Upper lobe of right lung (tissue), 1 donor: ENCODE measurements around the gene ERCC5. TPM values are rescaled to one million over a fixed set of nuclear protein-coding genes. Genes with fewer than 3 reads are reported as not detected.

ENCODE experiments used
- ATAC-seq: fragments of 200-7000 bp; cut with Tn5 transposase; one replicate; pipeline ENCODE4 v1.9.1; 2020; ENCODE audit warnings: mild to moderate bottlenecking, moderate library complexity
- DNase-seq: peaks from one replicate; pipeline ENCODE4 v3.0.0-alpha.2; 2020
- H3K27ac ChIP-seq: fragments of 200-600 bp; one replicate; pipeline ENCODE4 v1.8.0; 2022
- H3K27me3 ChIP-seq: fragments of 200-600 bp; one replicate; pipeline ENCODE4 v1.8.0; 2022; ENCODE audit warnings: mild to moderate bottlenecking
- H3K36me3 ChIP-seq: fragments of 200-600 bp; one replicate; pipeline ENCODE4 v1.8.0; 2022
- H3K4me1 ChIP-seq: fragments of 200-600 bp; one replicate; pipeline ENCODE4 v1.8.0; 2022
- H3K4me3 ChIP-seq: fragments of 200-600 bp; one replicate; pipeline ENCODE4 v1.8.0; 2022; ENCODE audit warnings: mild to moderate bottlenecking
- H3K9me3 ChIP-seq: fragments of 200-600 bp; one replicate; pipeline ENCODE4 v1.8.0; 2022
- intact Hi-C: fragments of 100-400 bp; cut with DNase I; formaldehyde crosslinking; loops from one replicate; pipeline ENCODE4 v1.11.0; 2022
- total RNA-seq: library from RNA; stranded (reverse); fragmentation: NEBNext Ultra II Directional; extraction: Animal tissue kit (Norgen Biotek cat#: 25700); gene quantifications from one replicate; pipeline ENCODE4 v1.2.1, GENCODE V29; 2021
- TF ChIP-seq, protein P1 (sequence below): fragments of 200-600 bp; IDR thresholded peaks from one replicate; pipeline ENCODE4 v1.8.0; 2022; ENCODE audit warnings: antibody characterized with exemption
- donor health status: DM: no; HTN: yes; CAD: no; lungs with severe emphysema.

Gene ERCC5
- total RNA-seq, 1 donor from 2014 or later = 50.7 TPM

GRCh38 chr13:102901615-102902305 lies 55.9 kb downstream of the ERCC5 start:
- no peaks in the 10 kb centered on the region for H3K9me3 ChIP-seq
- no peaks in the 10 kb centered on the region for H3K4me1 ChIP-seq
- H3K4me3 ChIP-seq = no peak overlapping the region
- H3K27ac ChIP-seq = no peak overlapping the region
- no peaks in the 10 kb centered on the region for H3K27me3 ChIP-seq
- no peaks in the 10 kb centered on the region for H3K36me3 ChIP-seq
- TF ChIP-seq, protein P1, sequence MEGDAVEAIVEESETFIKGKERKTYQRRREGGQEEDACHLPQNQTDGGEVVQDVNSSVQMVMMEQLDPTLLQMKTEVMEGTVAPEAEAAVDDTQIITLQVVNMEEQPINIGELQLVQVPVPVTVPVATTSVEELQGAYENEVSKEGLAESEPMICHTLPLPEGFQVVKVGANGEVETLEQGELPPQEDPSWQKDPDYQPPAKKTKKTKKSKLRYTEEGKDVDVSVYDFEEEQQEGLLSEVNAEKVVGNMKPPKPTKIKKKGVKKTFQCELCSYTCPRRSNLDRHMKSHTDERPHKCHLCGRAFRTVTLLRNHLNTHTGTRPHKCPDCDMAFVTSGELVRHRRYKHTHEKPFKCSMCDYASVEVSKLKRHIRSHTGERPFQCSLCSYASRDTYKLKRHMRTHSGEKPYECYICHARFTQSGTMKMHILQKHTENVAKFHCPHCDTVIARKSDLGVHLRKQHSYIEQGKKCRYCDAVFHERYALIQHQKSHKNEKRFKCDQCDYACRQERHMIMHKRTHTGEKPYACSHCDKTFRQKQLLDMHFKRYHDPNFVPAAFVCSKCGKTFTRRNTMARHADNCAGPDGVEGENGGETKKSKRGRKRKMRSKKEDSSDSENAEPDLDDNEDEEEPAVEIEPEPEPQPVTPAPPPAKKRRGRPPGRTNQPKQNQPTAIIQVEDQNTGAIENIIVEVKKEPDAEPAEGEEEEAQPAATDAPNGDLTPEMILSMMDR = no peak
- ATAC-seq (no peak), DNase-seq (no peak)
- intact Hi-C loops = no loop called here

- H3K4me1 ChIP-seq = no peaks in the 10 kb centered on the region
- H3K4me3 ChIP-seq = no peak overlapping the region
- TF ChIP-seq, protein P1 = no peak
- intact Hi-C loops = no loop called here
- H3K9me3 ChIP-seq = no peaks in the 10 kb centered on the region
- no peak overlapping the region for H3K27ac ChIP-seq
- DNase-seq (no peak), ATAC-seq (no peak)
- no peaks in the 10 kb centered on the region for H3K36me3 ChIP-seq
- no peaks in the 10 kb centered on the region for H3K27me3 ChIP-seq
Observed at GRCh38 chr13:102902789-102903347, 57.0 kb downstream of the ERCC5 start.

GRCh38 chr13:102903659-102904407 lies 58.0 kb downstream of the ERCC5 start:
- Histone ChIP-seq H3K4me1 (no peaks in the 10 kb centered on the region), H3K4me3 (no peak overlapping the region), H3K27ac (no peak overlapping the region), H3K36me3 (no peaks in the 10 kb centered on the region), H3K9me3 (no peaks in the 10 kb centered on the region), H3K27me3 (no peaks in the 10 kb centered on the region)
- DNase-seq (no peak), ATAC-seq (no peak)
- TF ChIP-seq, protein P1 = peak; percentile 33
- intact Hi-C loops = no loop called here

DNA sequence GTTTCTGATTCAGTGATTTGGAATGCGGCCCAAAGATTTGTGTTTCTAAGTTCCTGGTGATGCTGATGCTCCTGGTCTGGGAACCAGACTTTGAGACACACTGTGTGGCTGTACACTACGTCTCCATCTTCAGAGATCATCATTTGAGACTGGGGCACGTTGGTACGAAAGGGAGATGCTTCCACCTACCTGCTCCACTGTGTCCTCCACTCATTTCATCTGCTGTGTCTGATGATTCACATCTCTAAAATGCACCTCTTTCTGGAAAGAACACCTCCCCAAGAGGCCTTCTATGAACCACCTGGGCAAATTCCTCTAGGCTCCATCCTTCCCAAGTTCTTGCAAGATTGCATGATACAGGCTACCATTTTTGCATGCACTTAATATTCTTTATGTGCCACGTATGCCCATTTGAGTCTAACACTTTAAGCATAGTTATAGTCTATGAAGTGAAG lies 58.6 kb downstream of the ERCC5 start:
- Histone ChIP-seq H3K4me3 (no peak overlapping the region), H3K4me1 (no peaks in the 10 kb centered on the region), H3K9me3 (no peaks in the 10 kb centered on the region), H3K36me3 (no peaks in the 10 kb centered on the region), H3K27me3 (no peaks in the 10 kb centered on the region), H3K27ac (no peak overlapping the region)
- DNase-seq = no peak
- TF ChIP-seq, protein P1 = no peak
- intact Hi-C loops = no loop called here
- ATAC-seq = no peak

GRCh38 chr13:102905905-102906771 lies 60.3 kb downstream of the ERCC5 start:
- Histone ChIP-seq H3K27me3 (no peaks in the 10 kb centered on the region), H3K36me3 (no peaks in the 10 kb centered on the region), H3K4me1 (no peaks in the 10 kb centered on the region), H3K9me3 (no peaks in the 10 kb centered on the region), H3K4me3 (no peak overlapping the region), H3K27ac (no peak overlapping the region)
- TF ChIP-seq, protein P1 = no peak
- intact Hi-C loops = no loop called here
- ATAC-seq (no peak), DNase-seq (no peak)
